Stomach (tissue), 9 donors: ENCODE data around the gene BDKRB1. TPM values are rescaled to one million over a fixed set of nuclear protein-coding genes. Genes with fewer than 3 reads are reported as not detected.

Experiments
- DNase-seq, 2 donors: peaks; one replicate each; pipeline versions ENCODE4 v3.0.0 to v3.0.0-alpha.2; 2013 to 2019
- H3K27ac ChIP-seq, 5 donors: fragments of 200-600 bp in 4 of 5; sonication (generic) in 4 of 5; one replicate each; pipeline ENCODE4 v1.5.1; 2013 to 2019; ENCODE audit warnings: mild to moderate bottlenecking in 1 of 5, moderate library complexity in 1 of 5
- H3K27me3 ChIP-seq, 3 donors: fragments of 200-600 bp; sonication (generic); one replicate each; pipeline ENCODE4 v1.5.1; 2017 to 2019; ENCODE audit warnings: mixed run types in 1 of 3
- H3K36me3 ChIP-seq, 4 donors: fragments of 200-600 bp; sonication (generic); 1 replicate in 3 of 4; 2 replicates in 1 of 4; pipeline ENCODE4 v1.5.1; 2016 to 2019
- H3K4me1 ChIP-seq, 4 donors: fragments of 200-600 bp; sonication (generic); one replicate each; pipeline ENCODE4 v1.5.1; 2016 to 2019
- H3K4me3 ChIP-seq, 4 donors: fragments of 200-600 bp; sonication (generic) in 3 of 4; one replicate each; pipeline ENCODE4 v1.5.1; 2016 to 2019; ENCODE audit warnings: mild to moderate bottlenecking in 1 of 4
- H3K9me3 ChIP-seq, 4 donors: fragments of 200-600 bp; sonication (generic); one replicate each; pipeline ENCODE4 v1.5.1; 2016 to 2019
- CTCF ChIP-seq, 7 experiments: fragments of 450-650 bp in 4 of 7; fragments of 200-600 bp in 3 of 7; sonication (generic) in 3 of 7; IDR thresholded peaks; one replicate each; pipeline ENCODE4 v1.5.1; 2016 to 2019; ENCODE audit warnings: antibody characterized with exemption in 7 of 7, control low read depth in 2 of 7, mild to moderate bottlenecking in 1 of 7
- EP300 ChIP-seq: sonication (generic); formaldehyde crosslinking; IDR thresholded peaks from one replicate; pipeline ENCODE4 v1.6.1; 2017; ENCODE audit warnings: antibody characterized with exemption
- POLR2A ChIP-seq, 4 donors: fragments of 450-650 bp; IDR thresholded peaks; one replicate each; pipeline ENCODE4 v1.6.1; 2016; ENCODE audit warnings: antibody characterized with exemption in 4 of 4, control low read depth in 2 of 4, mild to moderate bottlenecking in 1 of 4, moderate library complexity in 1 of 4
- POLR2AphosphoS5 ChIP-seq, 3 donors: sonication (generic); formaldehyde crosslinking; IDR thresholded peaks; one replicate each; pipeline ENCODE4 v1.6.1; 2016; ENCODE audit warnings: antibody characterized with exemption in 3 of 3
- WGBS, 5 donors: extraction: QIAGEN DNeasy Blood & Tissue Kit in 3 of 5; methylation state at CpG; one replicate each; pipeline versions ENCODE4 v1.1.5 to v1.1.7; 2013 to 2018; 5-methylcytosine and 5-hydroxymethylcytosine counted together
- intact Hi-C: fragments of 100-400 bp; cut with DNase I; formaldehyde crosslinking; loops from one replicate; pipeline ENCODE4 v1.15.1; 2023; ENCODE audit warnings: low total_unique reads
- polyA plus RNA-seq, 3 donors: library from polyadenylated mRNA; stranded (reverse); fragments of 200-250 nt; gene quantifications; one replicate each; pipeline ENCODE4 v1.2.3, GENCODE V29; 2013
- total RNA-seq, 5 donors: library from RNA; depleted of rRNA; stranded (reverse); fragments of >200 nt; gene quantifications; one replicate each; pipeline versions ENCODE4 v1.1.0 to v1.2.3, GENCODE V29; 2014 to 2016
- donor health status: healthy with polysubstance abuse.
- donor health status: Bipolar disorder and iron deficiency.
- donor health status: healthy.

The BDKRB1 gene
- total and polyA plus RNA-seq, 8 donors, result 0.92 to 7.1 (median 4.2) TPM; not detected in 3

- Histone ChIP-seq H3K4me1 (peaks cover 0 to 49% (median 13%) of the 10 kb centered on the region in 4 donors), H3K27me3 (peaks cover 0 to 13% (median 0%) of the 10 kb centered on the region in 3 donors), H3K36me3 (no peaks in the 10 kb centered on the region), H3K27ac (peak overlapping the region in 4 of 5 donors; percentile 75 to 88 (median 80)), H3K9me3 (no peaks in the 10 kb centered on the region), H3K4me3 (no peak overlapping the region)
- intact Hi-C loops, result no loop called here
- peak in 1 of 2 donors; percentile 79 for DNase-seq
- 51 to 69% (median 63%) methylated on average over 9 of the region's 9 CpGs for WGBS, 5 donors
- TF ChIP-seq EP300 (no peak), CTCF (IDR thresholded peaks at IDR 0.05) (no peak), POLR2A (IDR thresholded peaks at IDR 0.05) (no peak), POLR2AphosphoS5 (IDR thresholded peaks at IDR 0.05) (peak; percentile 44 to 83 (median 67))
Observed at GRCh38 chr14:96252999-96253539, 2.9 kb upstream of the BDKRB1 start.

GRCh38 chr14:96254687-96255086 lies 1.3 kb upstream of the BDKRB1 start:
- no peak for TF ChIP-seq EP300
- TF ChIP-seq POLR2AphosphoS5 (IDR thresholded peaks at IDR 0.05), result peak in 2 of 3 donors; percentile 62 to 69
- peak overlapping the region in 4 of 5 donors; percentile 75 to 88 (median 80) for H3K27ac ChIP-seq
- H3K9me3 ChIP-seq, result no peaks in the 10 kb centered on the region
- intact Hi-C loops, result no loop called here
- WGBS, 5 donors, result 75 to 77% (median 76%) methylated on average over 7 to 11 of the region's 11 CpGs
- H3K4me1 ChIP-seq, result peaks cover 0 to 49% (median 13%) of the 10 kb centered on the region in 4 donors
- no peak for DNase-seq
- H3K27me3 ChIP-seq, result peaks cover 0 to 13% (median 5%) of the 10 kb centered on the region in 3 donors
- H3K36me3 ChIP-seq, result no peaks in the 10 kb centered on the region
- H3K4me3 ChIP-seq, result no peak overlapping the region

- H3K4me3 ChIP-seq, result no peak overlapping the region
- H3K27ac ChIP-seq, result peak overlapping the region in 4 of 5 donors; percentile 75 to 88 (median 80)
- WGBS, 5 donors, result 70 to 82% (median 74%) methylated on average over 4 of the region's 4 CpGs
- H3K36me3 ChIP-seq, result no peaks in the 10 kb centered on the region
- peaks cover 0 to 13% (median 7%) of the 10 kb centered on the region in 3 donors for H3K27me3 ChIP-seq
- intact Hi-C loops, result no loop called here
- TF ChIP-seq EP300, result no peak
- TF ChIP-seq POLR2A (IDR thresholded peaks at IDR 0.05), result no peak
- TF ChIP-seq POLR2AphosphoS5 (IDR thresholded peaks at IDR 0.05), result no peak
- TF ChIP-seq CTCF (IDR thresholded peaks at IDR 0.05), result no peak
- peaks cover 0 to 57% (median 13%) of the 10 kb centered on the region in 4 donors for H3K4me1 ChIP-seq
- no peak for DNase-seq
- no peaks in the 10 kb centered on the region for H3K9me3 ChIP-seq
Observed at GRCh38 chr14:96256407-96256806, 397 bp downstream of the BDKRB1 start.

GRCh38 chr14:96257056-96257455 lies 1.0 kb downstream of the BDKRB1 start:
- WGBS, 5 donors, result 62 to 71% (median 66%) methylated on average over 8 of the region's 8 CpGs
- no peak for DNase-seq
- Histone ChIP-seq H3K27ac (peak overlapping the region in 4 of 5 donors; percentile 75 to 88 (median 80)), H3K27me3 (peaks cover 0 to 13% (median 7%) of the 10 kb centered on the region in 3 donors), H3K9me3 (no peaks in the 10 kb centered on the region), H3K36me3 (no peaks in the 10 kb centered on the region), H3K4me3 (no peak overlapping the region), H3K4me1 (peaks cover 0 to 57% (median 16%) of the 10 kb centered on the region in 4 donors)
- intact Hi-C loops, result no loop called here
- TF ChIP-seq POLR2AphosphoS5 (IDR thresholded peaks at IDR 0.05), result no peak
- TF ChIP-seq EP300, result no peak
- no peak for TF ChIP-seq POLR2A (IDR thresholded peaks at IDR 0.05)
- no peak for TF ChIP-seq CTCF (IDR thresholded peaks at IDR 0.05)

GRCh38 chr14:96257900-96258299 lies 1.9 kb downstream of the BDKRB1 start:
- TF ChIP-seq CTCF (IDR thresholded peaks at IDR 0.05), result no peak
- TF ChIP-seq POLR2AphosphoS5 (IDR thresholded peaks at IDR 0.05), result no peak
- TF ChIP-seq EP300, result no peak
- TF ChIP-seq POLR2A (IDR thresholded peaks at IDR 0.05), result no peak
- peaks cover 0 to 9% (median 7%) of the 10 kb centered on the region in 3 donors for H3K27me3 ChIP-seq
- H3K4me1 ChIP-seq, result peaks cover 0 to 49% (median 13%) of the 10 kb centered on the region in 4 donors
- intact Hi-C loops, result no loop called here
- peak overlapping the region in 1 of 5 donors; percentile 88 for H3K27ac ChIP-seq
- no peak for DNase-seq
- H3K9me3 ChIP-seq, result no peaks in the 10 kb centered on the region
- no peak overlapping the region for H3K4me3 ChIP-seq
- H3K36me3 ChIP-seq, result no peaks in the 10 kb centered on the region
